Endodermal cell (in vitro differentiated cells): ENCODE data around the gene KRTAP15-1. TPM values are rescaled to one million over a fixed set of nuclear protein-coding genes. Genes with fewer than 3 reads are reported as not detected.

ENCODE experiments used
- DNase-seq: peaks from one replicate; pipeline ENCODE4 v3.0.0-alpha.2; 2017
- H3K27ac ChIP-seq: 2 replicates; pipeline ENCODE4 v1.5.1; 2013; ENCODE audit warnings: mild to moderate bottlenecking, low read depth, low read length, moderate library complexity
- H3K27me3 ChIP-seq: 2 replicates; pipeline ENCODE4 v1.6.1; 2013; ENCODE audit warnings: mild to moderate bottlenecking, low read length, moderate library complexity; ENCODE audit not compliant: insufficient read depth, control insufficient read depth, poor library complexity, severe bottlenecking
- H3K36me3 ChIP-seq: 2 replicates; pipeline ENCODE4 v1.7.0; 2013; ENCODE audit warnings: mild to moderate bottlenecking, low read length, moderate library complexity; ENCODE audit not compliant: control insufficient read depth, insufficient read depth
- H3K4me1 ChIP-seq: one replicate; pipeline ENCODE4 v1.7.0; 2013; ENCODE audit warnings: low read length; ENCODE audit not compliant: control insufficient read depth, insufficient read depth
- H3K4me3 ChIP-seq: 2 replicates; pipeline ENCODE4 v1.5.1; 2013; ENCODE audit warnings: mild to moderate bottlenecking, low read length, moderate library complexity
- H3K9ac ChIP-seq: 2 replicates; pipeline ENCODE4 v1.6.1; 2013; ENCODE audit warnings: mild to moderate bottlenecking, low read length, moderate library complexity; ENCODE audit not compliant: poor library complexity, severe bottlenecking; ENCODE audit errors: extremely low read depth
- H3K9me3 ChIP-seq: 2 replicates; pipeline ENCODE4 v1.6.1; 2013; ENCODE audit warnings: mild to moderate bottlenecking, low read length, moderate library complexity; ENCODE audit not compliant: control insufficient read depth
- H3K27ac Mint-ChIP-seq: 2 replicates; pipeline ENCODE4 v1.8.0; 2020; ENCODE audit warnings: mixed read lengths
- H3K27me3 Mint-ChIP-seq: 2 replicates; pipeline ENCODE4 v1.8.0; 2021; ENCODE audit warnings: mild to moderate bottlenecking, mixed read lengths; ENCODE audit not compliant: insufficient read depth
- H3K36me3 Mint-ChIP-seq: 2 replicates; pipeline ENCODE4 v1.8.0; 2020; ENCODE audit warnings: low read depth, mixed read lengths
- H3K4me1 Mint-ChIP-seq: 2 replicates; pipeline ENCODE4 v1.8.0; 2020; ENCODE audit warnings: mixed read lengths
- H3K4me3 Mint-ChIP-seq: 2 replicates; pipeline ENCODE4 v1.8.0; 2020; ENCODE audit warnings: mild to moderate bottlenecking, moderate library complexity, mixed read lengths
- H3K9me3 Mint-ChIP-seq: 2 replicates; pipeline ENCODE4 v1.8.0; 2020; ENCODE audit warnings: mild to moderate bottlenecking, mixed read lengths
- WGBS, 2 experiments: methylation state at CpG; one replicate each; pipeline versions ENCODE4 v1.1.5 to v1.1.7; 2013; ENCODE audit warnings: missing lambda C conversion rate in 2 of 2, mixed read lengths in 1 of 2; ENCODE audit not compliant: insufficient coverage in 1 of 2, insufficient read length in 1 of 2; 5-methylcytosine and 5-hydroxymethylcytosine counted together
- total RNA-seq, 2 donors: library from RNA; stranded (reverse); fragmentation: NEBNext Ultra II Directional in 1 of 2; extraction: Animal tissue kit (Norgen Biotek cat#: 25700) in 1 of 2; gene quantifications; 2 replicates in 1 of 2; 3 replicates in 1 of 2; pipeline ENCODE4 v1.2.1, GENCODE V29; 2021
- TF ChIP-seq, protein P1 (sequence below): fragments of 200-600 bp; sonication (generic); conservative IDR thresholded peaks from 2 replicates; pipeline ENCODE4 v1.5.0; 2021; ENCODE audit warnings: antibody characterized with exemption, mild to moderate bottlenecking

The KRTAP15-1 gene
- total RNA-seq, 2 donors from 2014 or later: not detected

DNA sequence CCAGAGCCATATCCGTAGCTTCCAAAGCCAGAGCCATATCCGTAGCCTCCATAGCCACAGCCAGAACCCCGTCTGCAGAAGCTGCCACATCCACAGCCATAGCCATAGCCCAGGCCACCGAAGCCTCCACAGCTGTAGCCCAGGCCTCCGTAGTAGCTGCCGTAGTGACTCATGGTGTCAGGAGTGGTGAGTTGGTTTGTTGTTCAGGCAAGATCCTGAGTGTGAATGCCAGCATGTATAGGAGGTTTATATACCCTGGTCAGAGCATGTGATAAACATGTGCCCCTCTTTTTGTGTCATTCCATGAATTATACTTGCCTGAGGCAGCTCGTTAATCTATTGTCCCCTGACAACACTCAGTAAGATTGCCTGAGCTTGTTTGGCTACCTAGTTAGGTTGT lies 40.1 kb downstream of the KRTAP15-1 start, which contains the start of gene KRTAP19-1:
KRTAP19-1 (minus strand) TSS at position 223 of the 400 bp plus-strand sequence; CDS start at position 173, 50 bp downstream.
- TF ChIP-seq, protein P1, sequence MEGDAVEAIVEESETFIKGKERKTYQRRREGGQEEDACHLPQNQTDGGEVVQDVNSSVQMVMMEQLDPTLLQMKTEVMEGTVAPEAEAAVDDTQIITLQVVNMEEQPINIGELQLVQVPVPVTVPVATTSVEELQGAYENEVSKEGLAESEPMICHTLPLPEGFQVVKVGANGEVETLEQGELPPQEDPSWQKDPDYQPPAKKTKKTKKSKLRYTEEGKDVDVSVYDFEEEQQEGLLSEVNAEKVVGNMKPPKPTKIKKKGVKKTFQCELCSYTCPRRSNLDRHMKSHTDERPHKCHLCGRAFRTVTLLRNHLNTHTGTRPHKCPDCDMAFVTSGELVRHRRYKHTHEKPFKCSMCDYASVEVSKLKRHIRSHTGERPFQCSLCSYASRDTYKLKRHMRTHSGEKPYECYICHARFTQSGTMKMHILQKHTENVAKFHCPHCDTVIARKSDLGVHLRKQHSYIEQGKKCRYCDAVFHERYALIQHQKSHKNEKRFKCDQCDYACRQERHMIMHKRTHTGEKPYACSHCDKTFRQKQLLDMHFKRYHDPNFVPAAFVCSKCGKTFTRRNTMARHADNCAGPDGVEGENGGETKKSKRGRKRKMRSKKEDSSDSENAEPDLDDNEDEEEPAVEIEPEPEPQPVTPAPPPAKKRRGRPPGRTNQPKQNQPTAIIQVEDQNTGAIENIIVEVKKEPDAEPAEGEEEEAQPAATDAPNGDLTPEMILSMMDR: no peak
- Mint-ChIP-seq H3K36me3 (no peaks in the 10 kb centered on the region), H3K27ac (no peak within 1 kb of the TSS), H3K9me3 (peaks cover 3% of the 10 kb centered on the region), H3K27me3 (no peaks in the 10 kb centered on the region), H3K4me3 (no peak within 1 kb of the TSS), H3K4me1 (no peaks in the 10 kb centered on the region)
- no peaks in the 10 kb centered on the region for H3K9me3 ChIP-seq
- DNase-seq: no peak
- H3K27ac ChIP-seq: no peak within 1 kb of the TSS
- H3K27me3 ChIP-seq: no peaks in the 10 kb centered on the region
- no peaks in the 10 kb centered on the region for H3K4me1 ChIP-seq
- 87 to 90% methylated on average over 3 to 7 of the region's 7 CpGs for WGBS, 2 experiments
- no peak within 1 kb of the TSS for H3K4me3 ChIP-seq
- no peaks in the 10 kb centered on the region for H3K36me3 ChIP-seq
- no peak within 1 kb of the TSS for H3K9ac ChIP-seq

DNA sequence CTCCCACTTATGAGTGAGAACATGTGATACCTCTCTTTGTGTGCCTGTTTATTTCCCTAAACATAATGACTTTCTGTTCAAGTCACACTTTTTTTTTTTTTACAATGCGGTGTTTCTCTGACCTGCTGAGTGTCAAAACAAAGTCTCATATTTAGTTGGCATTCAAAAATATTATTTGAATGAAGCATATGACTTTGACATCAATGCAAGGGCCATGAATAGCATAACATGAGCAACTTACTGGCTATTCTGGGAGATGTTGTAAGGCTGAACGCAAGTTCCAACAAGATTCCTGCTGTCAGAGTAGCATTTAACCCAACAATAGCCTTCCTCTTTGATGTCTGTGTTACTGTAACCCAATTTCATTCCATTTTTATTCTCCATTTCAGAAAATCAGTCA lies 42.1 kb downstream of the KRTAP15-1 start:
- Histone ChIP-seq H3K4me3 (no peak overlapping the region), H3K36me3 (no peaks in the 10 kb centered on the region), H3K27me3 (no peaks in the 10 kb centered on the region), H3K27ac (no peak overlapping the region), H3K9me3 (peaks cover 19% of the 10 kb centered on the region), H3K9ac (no peak overlapping the region), H3K4me1 (no peaks in the 10 kb centered on the region)
- Mint-ChIP-seq H3K4me1 (no peaks in the 10 kb centered on the region), H3K27ac (no peak overlapping the region), H3K4me3 (no peak overlapping the region), H3K36me3 (no peaks in the 10 kb centered on the region), H3K9me3 (peaks cover 22% of the 10 kb centered on the region), H3K27me3 (no peaks in the 10 kb centered on the region)
- no peak for DNase-seq
- 57 to 98% methylated on average over 1 to 2 of the region's 2 CpGs for WGBS, 2 experiments
- TF ChIP-seq, protein P1: no peak

DNA sequence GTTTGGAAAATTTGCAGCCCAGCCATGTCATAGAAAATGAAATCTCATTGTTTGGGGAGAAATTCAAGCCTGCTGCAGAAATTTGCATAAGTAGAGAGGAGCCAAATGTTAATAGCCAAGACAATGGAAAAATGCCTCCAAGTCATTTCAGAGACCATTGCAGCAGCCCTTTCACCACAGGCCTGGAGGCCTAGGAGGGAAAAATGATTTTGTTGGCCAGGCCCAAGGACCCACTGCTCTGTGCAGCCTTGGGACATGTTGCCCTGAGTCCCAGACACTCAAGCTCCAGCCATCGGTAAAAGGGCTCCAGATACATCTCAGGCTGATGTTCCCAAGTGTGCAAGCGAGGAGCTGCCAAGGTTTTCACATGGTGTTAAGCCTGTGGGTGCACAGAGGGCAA lies 46.1 kb downstream of the KRTAP15-1 start:
- Mint-ChIP-seq H3K27me3 (no peaks in the 10 kb centered on the region), H3K27ac (no peak overlapping the region), H3K4me3 (no peak overlapping the region), H3K4me1 (no peaks in the 10 kb centered on the region), H3K36me3 (no peaks in the 10 kb centered on the region), H3K9me3 (peaks cover 45% of the 10 kb centered on the region)
- H3K36me3 ChIP-seq: no peaks in the 10 kb centered on the region
- TF ChIP-seq, protein P1: no peak
- no peak overlapping the region for H3K9ac ChIP-seq
- peaks cover 20% of the 10 kb centered on the region for H3K9me3 ChIP-seq
- H3K27me3 ChIP-seq: no peaks in the 10 kb centered on the region
- DNase-seq: no peak
- 79 to 82% methylated on average over 2 of the region's 2 CpGs for WGBS, 2 experiments
- no peaks in the 10 kb centered on the region for H3K4me1 ChIP-seq
- no peak overlapping the region for H3K4me3 ChIP-seq
- H3K27ac ChIP-seq: no peak overlapping the region
